ENCODE data around the gene COL4A2. TPM values are rescaled to one million over a fixed set of nuclear protein-coding genes. Genes with fewer than 3 reads are reported as not detected.
"Not testable (repeated sequence)": the region's sequence is repeated elsewhere in the genome, so short reads cannot be mapped to it uniquely, and the experiment has no call there.

Gene COL4A2
- total RNA-seq, 2 experiments from 2014 or later, result not detected

GRCh38 chr13:110314516-110315245 lies 7.6 kb downstream of the COL4A2 start:
- Mint-ChIP-seq H3K4me3 (no peak overlapping the region), H3K9me3 (ENCODE audit: insufficient read depth) (no peaks in the 10 kb centered on the region), H3K4me1 (ENCODE audit: low read depth) (peaks cover 2% of the 10 kb centered on the region), H3K27ac (no peak overlapping the region), H3K36me3 (ENCODE audit: low read depth) (no peaks in the 10 kb centered on the region), H3K27me3 (ENCODE audit: low read depth) (peaks cover 28% of the 10 kb centered on the region)
- POLR2A ChIA-PET, result no interaction called here
- DNase-seq, result no peak
- CTCF ChIA-PET, result no interaction called here
- ATAC-seq, result no peak

- ChIA-PET POLR2A (no interaction called here), CTCF (no interaction called here)
- no peaks in the 10 kb centered on the region for H3K36me3 Mint-ChIP-seq (ENCODE audit: low read depth)
- H3K27me3 Mint-ChIP-seq (ENCODE audit: low read depth), result peaks cover 22% of the 10 kb centered on the region
- DNase-seq, result no peak
- H3K4me3 Mint-ChIP-seq, result no peak overlapping the region
- no peaks in the 10 kb centered on the region for H3K9me3 Mint-ChIP-seq (ENCODE audit: insufficient read depth)
- no peak overlapping the region for H3K27ac Mint-ChIP-seq
- H3K4me1 Mint-ChIP-seq (ENCODE audit: low read depth), result peaks cover 6% of the 10 kb centered on the region
- ATAC-seq, result no peak
Measured at GRCh38 chr13:110316196-110316595, 9.1 kb downstream of the COL4A2 start.

- Mint-ChIP-seq H3K27ac (no peak overlapping the region), H3K9me3 (ENCODE audit: insufficient read depth) (no peaks in the 10 kb centered on the region), H3K4me3 (no peak overlapping the region), H3K27me3 (ENCODE audit: low read depth) (peaks cover 28% of the 10 kb centered on the region), H3K4me1 (ENCODE audit: low read depth) (peaks cover 6% of the 10 kb centered on the region), H3K36me3 (ENCODE audit: low read depth) (no peaks in the 10 kb centered on the region)
- ATAC-seq (no peak), DNase-seq (no peak)
- ChIA-PET POLR2A (no interaction called here), CTCF (no interaction called here)
Measured at GRCh38 chr13:110317093-110317492, 10.0 kb downstream of the COL4A2 start.

- Mint-ChIP-seq H3K36me3 (ENCODE audit: low read depth) (no peaks in the 10 kb centered on the region), H3K4me1 (ENCODE audit: low read depth) (peaks cover 6% of the 10 kb centered on the region), H3K4me3 (no peak overlapping the region), H3K27me3 (ENCODE audit: low read depth) (peaks cover 26% of the 10 kb centered on the region), H3K27ac (no peak overlapping the region), H3K9me3 (ENCODE audit: insufficient read depth) (no peaks in the 10 kb centered on the region)
- ChIA-PET POLR2A (no interaction called here), CTCF (no interaction called here)
- ATAC-seq (no peak), DNase-seq (no peak)
Measured at GRCh38 chr13:110317496-110318195, 10.6 kb downstream of the COL4A2 start.

- ATAC-seq (no peak), DNase-seq (no peak)
- Mint-ChIP-seq H3K27me3 (ENCODE audit: low read depth) (peaks cover 21% of the 10 kb centered on the region), H3K4me3 (no peak overlapping the region), H3K4me1 (ENCODE audit: low read depth) (peaks cover 6% of the 10 kb centered on the region), H3K27ac (no peak overlapping the region), H3K9me3 (ENCODE audit: insufficient read depth) (no peaks in the 10 kb centered on the region), H3K36me3 (ENCODE audit: low read depth) (no peaks in the 10 kb centered on the region)
- POLR2A ChIA-PET, result no interaction called here
- CTCF ChIA-PET, result no interaction called here
Measured at GRCh38 chr13:110318920-110319319, 11.8 kb downstream of the COL4A2 start.

- no peaks in the 10 kb centered on the region for H3K9me3 Mint-ChIP-seq (ENCODE audit: insufficient read depth)
- H3K27me3 Mint-ChIP-seq (ENCODE audit: low read depth), result peaks cover 21% of the 10 kb centered on the region
- DNase-seq, result no peak
- peak overlapping the region; percentile 5 for H3K27ac Mint-ChIP-seq
- ChIA-PET POLR2A (no interaction called here), CTCF (no interaction called here)
- H3K36me3 Mint-ChIP-seq (ENCODE audit: low read depth), result no peaks in the 10 kb centered on the region
- no peak overlapping the region for H3K4me3 Mint-ChIP-seq
- H3K4me1 Mint-ChIP-seq (ENCODE audit: low read depth), result peaks cover 6% of the 10 kb centered on the region
- ATAC-seq, result no peak
Measured at GRCh38 chr13:110319397-110319773, 12.3 kb downstream of the COL4A2 start.

GRCh38 chr13:110319774-110320509 lies 12.9 kb downstream of the COL4A2 start:
- ATAC-seq (no peak), DNase-seq (peak; percentile 28)
- POLR2A ChIA-PET, result no interaction called here
- Mint-ChIP-seq H3K4me1 (ENCODE audit: low read depth) (peaks cover 6% of the 10 kb centered on the region), H3K9me3 (ENCODE audit: insufficient read depth) (no peaks in the 10 kb centered on the region), H3K36me3 (ENCODE audit: low read depth) (no peaks in the 10 kb centered on the region), H3K27me3 (ENCODE audit: low read depth) (peaks cover 21% of the 10 kb centered on the region), H3K4me3 (no peak overlapping the region), H3K27ac (peak overlapping the region; percentile 5)
- CTCF ChIA-PET, result no interaction called here

GRCh38 chr13:110320645-110321044 lies 13.6 kb downstream of the COL4A2 start:
- no peaks in the 10 kb centered on the region for H3K36me3 Mint-ChIP-seq (ENCODE audit: low read depth)
- CTCF ChIA-PET, result no interaction called here
- DNase-seq (no peak), ATAC-seq (no peak)
- H3K4me3 Mint-ChIP-seq, result no peak overlapping the region
- POLR2A ChIA-PET, result no interaction called here
- peaks cover 6% of the 10 kb centered on the region for H3K4me1 Mint-ChIP-seq (ENCODE audit: low read depth)
- no peak overlapping the region for H3K27ac Mint-ChIP-seq
- H3K27me3 Mint-ChIP-seq (ENCODE audit: low read depth), result peaks cover 20% of the 10 kb centered on the region
- no peaks in the 10 kb centered on the region for H3K9me3 Mint-ChIP-seq (ENCODE audit: insufficient read depth)

- H3K4me1 Mint-ChIP-seq (ENCODE audit: low read depth); H3K4me3 Mint-ChIP-seq; CTCF ChIA-PET: not testable (repeated sequence)
Measured at GRCh38 chr13:110321573-110321972, 14.5 kb downstream of the COL4A2 start.

GRCh38 chr13:110322126-110322827 lies 15.2 kb downstream of the COL4A2 start:
- no peak for ATAC-seq
- Mint-ChIP-seq H3K4me1 (ENCODE audit: low read depth) (peaks cover 6% of the 10 kb centered on the region), H3K9me3 (ENCODE audit: insufficient read depth) (no peaks in the 10 kb centered on the region), H3K4me3 (no peak overlapping the region), H3K27ac (no peak overlapping the region), H3K27me3 (ENCODE audit: low read depth) (peaks cover 23% of the 10 kb centered on the region), H3K36me3 (ENCODE audit: low read depth) (no peaks in the 10 kb centered on the region)
- DNase-seq, result no peak
- ChIA-PET CTCF (no interaction called here), POLR2A (no interaction called here)

More at GRCh38 chr13:110321573-110321972, 14.5 kb downstream of the COL4A2 start:
- H3K9me3 Mint-ChIP-seq (ENCODE audit: insufficient read depth); POLR2A ChIA-PET; ATAC-seq; DNase-seq; H3K27ac Mint-ChIP-seq; H3K36me3 Mint-ChIP-seq (ENCODE audit: low read depth): not testable (repeated sequence)
- peaks cover 21% of the 10 kb centered on the region for H3K27me3 Mint-ChIP-seq (ENCODE audit: low read depth)

- no peaks in the 10 kb centered on the region for H3K36me3 Mint-ChIP-seq (ENCODE audit: low read depth)
- H3K27me3 Mint-ChIP-seq (ENCODE audit: low read depth), result peaks cover 27% of the 10 kb centered on the region
- no peak for ATAC-seq
- ChIA-PET POLR2A (no interaction called here), CTCF (no interaction called here)
- no peak overlapping the region for H3K27ac Mint-ChIP-seq
- no peaks in the 10 kb centered on the region for H3K9me3 Mint-ChIP-seq (ENCODE audit: insufficient read depth)
- no peak overlapping the region for H3K4me3 Mint-ChIP-seq
- no peak for DNase-seq
- peaks cover 6% of the 10 kb centered on the region for H3K4me1 Mint-ChIP-seq (ENCODE audit: low read depth)
Measured at GRCh38 chr13:110322828-110323171, 15.7 kb downstream of the COL4A2 start.

Data from activated CD8-positive, alpha-beta T cell treated with anti-CD3 and anti-CD28 coated beads, Interleukin-2, amount 10 ng/mL, durations not matched to agents 7 days and 5 days (primary cell).